DOHH2 (cell line): Measurements from ENCODE around the gene TMEM231.
"Not testable (repeated sequence)": the region's sequence is repeated elsewhere in the genome, so short reads cannot be mapped to it uniquely, and the experiment has no call there.

Source experiments
- H3F3A ChIP-seq: fragments of 200-600 bp; sonication (generic), shearing (Covaris generic); 2 replicates; pipeline ENCODE4 v1.6.0; 2016; ENCODE audit warnings: antibody characterized with exemption, mild to moderate bottlenecking; ENCODE audit not compliant: control insufficient read depth, insufficient read depth
- H3K27ac ChIP-seq: fragments of 200-600 bp; sonication (generic); 2 replicates; pipeline ENCODE4 v1.5.1; 2014; ENCODE audit warnings: low read depth, mild to moderate bottlenecking, low read length, moderate library complexity
- H3K27me3 ChIP-seq: fragments of 200-600 bp; sonication (generic); 2 replicates; pipeline ENCODE4 v1.6.1; 2014; ENCODE audit warnings: mild to moderate bottlenecking, low read length, mixed read lengths; ENCODE audit not compliant: control insufficient read depth
- H3K36me3 ChIP-seq: fragments of 200-600 bp; sonication (generic); 2 replicates; pipeline ENCODE4 v1.6.1; 2014; ENCODE audit warnings: mild to moderate bottlenecking, low read length, moderate library complexity, mixed read lengths; ENCODE audit not compliant: control insufficient read depth
- H3K4me1 ChIP-seq: fragments of 200-600 bp; sonication (generic); 2 replicates; pipeline ENCODE4 v1.6.1; 2014; ENCODE audit warnings: mild to moderate bottlenecking, low read length, mixed read lengths; ENCODE audit not compliant: control insufficient read depth
- H3K4me2 ChIP-seq: fragments of 200-600 bp; sonication (generic); 2 replicates; pipeline ENCODE4 v1.6.0; 2014; ENCODE audit warnings: mild to moderate bottlenecking, low read length, moderate library complexity
- H3K4me3 ChIP-seq: fragments of 200-600 bp; sonication (generic); 2 replicates; pipeline ENCODE4 v1.5.1; 2014; ENCODE audit warnings: mild to moderate bottlenecking, low read length, mixed read lengths
- H3K79me2 ChIP-seq: fragments of 200-600 bp; sonication (generic); 2 replicates; pipeline ENCODE4 v1.6.1; 2014; ENCODE audit warnings: mild to moderate bottlenecking, low read length, mixed read lengths; ENCODE audit not compliant: control insufficient read depth
- H3K9me2 ChIP-seq: fragments of 200-600 bp; sonication (generic); replicated peaks from 2 replicates; pipeline ENCODE4 v1.6.1; 2014; ENCODE audit warnings: mild to moderate bottlenecking, low read length, mixed read lengths; ENCODE audit not compliant: control insufficient read depth
- H3K9me3 ChIP-seq: fragments of 200-600 bp; sonication (generic); 2 replicates; pipeline ENCODE4 v1.6.1; 2014; ENCODE audit warnings: antibody characterized with exemption, low read length, mixed read lengths; ENCODE audit not compliant: control insufficient read depth, insufficient read depth
- H4K20me1 ChIP-seq: fragments of 200-600 bp; sonication (generic); 2 replicates; pipeline ENCODE4 v1.6.0; 2014; ENCODE audit warnings: low read depth, mild to moderate bottlenecking, antibody characterized with exemption, low read length, moderate library complexity; ENCODE audit not compliant: control insufficient read depth, insufficient read depth
- EZH2phosphoT487 ChIP-seq: fragments of 200-600 bp; sonication (generic); IDR thresholded peaks from 2 replicates; pipeline ENCODE4 v1.6.1; 2017; ENCODE audit warnings: borderline replicate concordance, mild to moderate bottlenecking, antibody characterized with exemption, low read length, moderate library complexity, mixed read lengths
- TF ChIP-seq, protein P1 (sequence below): fragments of 200-600 bp; sonication (generic); IDR thresholded peaks from one replicate; pipeline ENCODE4 v1.5.1; 2014; ENCODE audit warnings: antibody characterized with exemption, mild to moderate bottlenecking, low read depth, low read length; ENCODE audit not compliant: poor library complexity, severe bottlenecking

TMEM231 gene

DNA sequence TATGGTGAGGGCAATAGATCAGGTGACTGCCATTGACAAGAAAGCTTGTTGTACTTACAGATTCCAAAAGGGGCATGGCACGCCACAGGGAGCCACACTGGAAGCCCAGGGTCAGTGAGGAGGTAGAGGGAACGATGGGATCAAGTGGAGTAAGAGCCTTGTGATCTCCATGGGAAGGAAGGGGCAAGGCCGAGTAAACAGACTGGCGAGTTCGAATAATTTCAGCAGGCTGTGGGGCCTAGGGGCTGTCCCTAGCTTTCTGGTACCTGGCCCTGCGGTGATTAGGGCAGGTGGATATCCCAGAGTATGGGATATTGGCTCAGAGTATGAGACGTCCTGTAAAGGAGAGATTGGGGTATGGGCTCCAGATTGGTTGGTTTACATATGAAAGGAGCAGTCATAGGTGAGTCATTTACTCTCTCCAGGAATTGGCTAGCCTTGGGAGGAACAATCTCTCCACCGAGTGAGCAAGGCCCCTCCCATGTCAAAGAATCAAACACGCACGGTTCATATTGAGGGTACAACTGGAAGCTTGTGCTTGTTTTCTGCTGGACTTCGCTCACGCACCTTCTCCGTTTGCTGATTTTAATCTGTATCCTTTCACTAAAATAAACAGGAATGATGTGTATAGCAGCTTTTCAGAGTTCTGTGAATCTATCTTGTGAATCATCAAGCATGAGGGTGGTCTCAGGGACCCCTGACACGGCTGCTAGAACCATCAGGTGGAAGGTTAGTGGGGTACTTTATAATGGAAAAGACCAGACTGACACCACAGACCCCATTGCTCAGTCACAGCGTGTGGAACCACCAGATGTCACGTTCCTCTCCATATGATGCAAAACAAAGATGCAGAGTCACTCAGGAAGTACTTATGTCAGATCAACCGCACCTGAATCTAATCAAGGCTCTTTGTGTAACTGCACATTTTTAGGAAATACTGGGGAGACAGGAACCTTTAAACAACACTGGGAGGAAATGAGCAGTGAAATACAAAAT, 38.1 kb upstream of the TMEM231 start:
- peak overlapping the region; percentile 30; the same call in 1 of the 2 replicates for H3K4me2 ChIP-seq
- TF ChIP-seq, protein P1, sequence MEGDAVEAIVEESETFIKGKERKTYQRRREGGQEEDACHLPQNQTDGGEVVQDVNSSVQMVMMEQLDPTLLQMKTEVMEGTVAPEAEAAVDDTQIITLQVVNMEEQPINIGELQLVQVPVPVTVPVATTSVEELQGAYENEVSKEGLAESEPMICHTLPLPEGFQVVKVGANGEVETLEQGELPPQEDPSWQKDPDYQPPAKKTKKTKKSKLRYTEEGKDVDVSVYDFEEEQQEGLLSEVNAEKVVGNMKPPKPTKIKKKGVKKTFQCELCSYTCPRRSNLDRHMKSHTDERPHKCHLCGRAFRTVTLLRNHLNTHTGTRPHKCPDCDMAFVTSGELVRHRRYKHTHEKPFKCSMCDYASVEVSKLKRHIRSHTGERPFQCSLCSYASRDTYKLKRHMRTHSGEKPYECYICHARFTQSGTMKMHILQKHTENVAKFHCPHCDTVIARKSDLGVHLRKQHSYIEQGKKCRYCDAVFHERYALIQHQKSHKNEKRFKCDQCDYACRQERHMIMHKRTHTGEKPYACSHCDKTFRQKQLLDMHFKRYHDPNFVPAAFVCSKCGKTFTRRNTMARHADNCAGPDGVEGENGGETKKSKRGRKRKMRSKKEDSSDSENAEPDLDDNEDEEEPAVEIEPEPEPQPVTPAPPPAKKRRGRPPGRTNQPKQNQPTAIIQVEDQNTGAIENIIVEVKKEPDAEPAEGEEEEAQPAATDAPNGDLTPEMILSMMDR: no peak
- TF ChIP-seq EZH2phosphoT487: no peak
- 0 out of 2 replicates have a peak, but pooled peaks cover 3% of the 10 kb centered on the region for H4K20me1 ChIP-seq
- H3K4me3 ChIP-seq: no peak overlapping the region
- H3F3A ChIP-seq: 0 out of 2 replicates have a peak, but pooled peaks cover 3% of the 10 kb centered on the region
- H3K9me3 ChIP-seq: no peaks in the 10 kb centered on the region
- no peaks in the 10 kb centered on the region for H3K9me2 ChIP-seq
- peaks cover 18% of the 10 kb centered on the region; the same call in 1 of the 2 replicates for H3K36me3 ChIP-seq
- no peak overlapping the region for H3K27ac ChIP-seq
- no peaks in the 10 kb centered on the region for H3K27me3 ChIP-seq
- no peaks in the 10 kb centered on the region for H3K79me2 ChIP-seq
- peaks cover 16% of the 10 kb centered on the region for H3K4me1 ChIP-seq

DNA sequence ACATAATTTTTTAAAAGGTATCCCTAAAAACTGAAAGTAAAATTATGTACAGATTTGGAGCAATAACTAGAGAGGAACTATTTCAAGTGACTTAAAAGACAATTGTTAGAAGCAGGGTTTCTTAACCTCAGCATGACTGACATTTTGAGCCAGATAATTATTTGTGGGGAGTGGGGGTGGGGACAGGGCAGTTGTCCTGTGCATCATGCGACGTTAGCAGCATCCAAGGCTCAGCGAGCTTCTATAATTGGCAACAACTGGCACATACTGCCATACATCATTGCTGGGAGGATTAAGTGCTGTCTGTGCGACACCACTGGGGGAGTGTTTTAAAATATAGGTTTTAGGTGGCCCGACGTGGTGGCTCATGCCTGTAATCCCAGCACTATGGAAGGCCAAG, 37.3 kb upstream of the TMEM231 start:
- H3K9me2 ChIP-seq: no peaks in the 10 kb centered on the region
- H3K27me3 ChIP-seq: no peaks in the 10 kb centered on the region
- H3K27ac ChIP-seq: no peak overlapping the region
- 0 out of 2 replicates have a peak, but pooled peaks cover 3% of the 10 kb centered on the region for H4K20me1 ChIP-seq
- H3F3A ChIP-seq: 0 out of 2 replicates have a peak, but pooled peaks cover 3% of the 10 kb centered on the region
- no peaks in the 10 kb centered on the region for H3K79me2 ChIP-seq
- no peak overlapping the region for H3K4me3 ChIP-seq
- TF ChIP-seq, protein P1: no peak
- TF ChIP-seq EZH2phosphoT487: no peak
- peaks cover 16% of the 10 kb centered on the region for H3K4me1 ChIP-seq
- H3K36me3 ChIP-seq: peaks cover 18% of the 10 kb centered on the region; the same call in 1 of the 2 replicates
- no peaks in the 10 kb centered on the region for H3K9me3 ChIP-seq
- no peak overlapping the region for H3K4me2 ChIP-seq

DNA sequence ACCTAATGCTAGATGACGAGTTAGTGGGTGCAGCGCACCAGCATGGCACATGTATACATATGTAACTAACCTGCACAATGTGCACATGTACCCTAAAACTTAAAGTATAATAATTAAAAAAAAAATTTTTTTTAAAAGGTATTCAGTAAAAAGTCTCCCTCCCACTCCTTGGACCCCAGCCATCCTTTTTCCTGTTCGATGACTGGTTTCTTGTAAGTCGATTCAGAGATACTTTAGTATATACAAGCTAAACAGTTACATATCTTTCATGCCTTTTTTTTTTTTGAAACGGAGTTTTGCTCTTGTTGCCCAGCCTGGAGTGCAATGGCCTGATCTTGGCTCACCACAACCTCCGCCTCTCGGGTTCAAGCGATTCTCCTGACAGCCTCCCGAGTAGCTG, 35.9 kb upstream of the TMEM231 start:
- not testable (repeated sequence) for H3K9me3 ChIP-seq, H3K27ac ChIP-seq, H3F3A ChIP-seq, H3K36me3 ChIP-seq, H3K4me2 ChIP-seq, H3K9me2 ChIP-seq, H3K27me3 ChIP-seq, H3K79me2 ChIP-seq, H4K20me1 ChIP-seq, H3K4me3 ChIP-seq
- H3K4me1 ChIP-seq: peaks cover 16% of the 10 kb centered on the region
